Neural cell (in vitro differentiated cells): ENCODE results near the gene CACNA1A. TPM values are rescaled to one million over a fixed set of nuclear protein-coding genes. Genes with fewer than 3 reads are reported as not detected.

ENCODE experiments used
- H2AFZ ChIP-seq: fragments of 200-600, 300-800 bp; sonication (generic), shearing (Covaris generic); 2 replicates; pipeline ENCODE4 v1.6.0; 2014; ENCODE audit warnings: low read depth, mild to moderate bottlenecking, antibody characterized with exemption, low read length, moderate library complexity
- H3F3A ChIP-seq: fragments of 200-600 bp; shearing (Covaris generic); 2 replicates; pipeline ENCODE4 v1.6.1; 2016; ENCODE audit warnings: mild to moderate bottlenecking, moderate library complexity, mixed read lengths, antibody characterized with exemption, low read length; ENCODE audit not compliant: insufficient read depth, poor library complexity, severe bottlenecking
- H3K27ac ChIP-seq: fragments of 200-600, 300-800 bp; sonication (generic), shearing (Covaris generic); 2 replicates; pipeline ENCODE4 v1.5.1; 2014; ENCODE audit warnings: mild to moderate bottlenecking, low read length, moderate library complexity
- H3K27me3 ChIP-seq: fragments of 300-800, 200-600 bp; sonication (generic), shearing (Covaris generic); 2 replicates; pipeline ENCODE4 v1.6.0; 2014; ENCODE audit warnings: mild to moderate bottlenecking, low read depth, low read length, moderate library complexity; ENCODE audit not compliant: insufficient read depth
- H3K36me3 ChIP-seq: fragments of 300-800, 200-600 bp; sonication (generic), shearing (Covaris generic); 2 replicates; pipeline ENCODE4 v1.5.1; 2014; ENCODE audit warnings: mild to moderate bottlenecking, antibody characterized with exemption, low read length, moderate library complexity; ENCODE audit not compliant: insufficient read depth
- H3K4me2 ChIP-seq: fragments of 300-800, 200-600 bp; sonication (generic), shearing (Covaris generic); 2 replicates; pipeline ENCODE4 v1.6.0; 2014; ENCODE audit warnings: mild to moderate bottlenecking, low read length
- H3K4me3 ChIP-seq: fragments of 300-800, 200-600 bp; sonication (generic), shearing (Covaris generic); 2 replicates; pipeline ENCODE4 v1.5.1; 2014; ENCODE audit warnings: mild to moderate bottlenecking, low read length, moderate library complexity
- H3K79me2 ChIP-seq: fragments of 200-600 bp; shearing (Covaris generic); replicated peaks from 2 replicates; pipeline ENCODE4 v1.6.0; 2014; ENCODE audit warnings: mild to moderate bottlenecking, low read length, moderate library complexity; ENCODE audit not compliant: insufficient read depth
- H3K9ac ChIP-seq: fragments of 300-800, 200-600 bp; sonication (generic), shearing (Covaris generic); 2 replicates; pipeline ENCODE4 v1.6.1; 2016; ENCODE audit warnings: mild to moderate bottlenecking, low read length, mixed read lengths
- H3K9me2 ChIP-seq: fragments of 200-600 bp; shearing (Covaris generic); 2 replicates; pipeline ENCODE4 v1.6.1; 2016; ENCODE audit warnings: mild to moderate bottlenecking, low read length, mixed read lengths; ENCODE audit not compliant: insufficient read depth
- H3K9me3 ChIP-seq: fragments of 200-600, 300-800 bp; sonication (generic), shearing (Covaris generic); 2 replicates; pipeline ENCODE4 v1.6.1; 2016; ENCODE audit warnings: mild to moderate bottlenecking, mixed run types, low read length, moderate library complexity, mixed read lengths
- H4K20me1 ChIP-seq: fragments of 200-600 bp; shearing (Covaris generic); 2 replicates; pipeline ENCODE4 v1.6.1; 2016; ENCODE audit warnings: mild to moderate bottlenecking, mixed run types; ENCODE audit not compliant: insufficient read depth
- CTCF ChIP-seq: fragments of 450-650 bp; IDR thresholded peaks from 2 replicates; pipeline ENCODE4 v1.5.1; 2014; ENCODE audit warnings: antibody characterized with exemption, mild to moderate bottlenecking, moderate library complexity; ENCODE audit not compliant: poor library complexity, severe bottlenecking
- EP300 ChIP-seq: fragments of 450-650 bp; conservative IDR thresholded peaks from 2 replicates; pipeline ENCODE4 v1.6.1; 2014; ENCODE audit warnings: antibody characterized with exemption, mild to moderate bottlenecking, moderate library complexity; ENCODE audit not compliant: poor library complexity, severe bottlenecking
- EZH2 ChIP-seq: fragments of 200-600, 300-800 bp; shearing (Covaris generic), sonication (generic); IDR thresholded peaks from 2 replicates; pipeline ENCODE4 v1.6.1; 2014; ENCODE audit warnings: antibody characterized with exemption, low read length, borderline replicate concordance, mild to moderate bottlenecking; ENCODE audit not compliant: insufficient read depth, poor library complexity, severe bottlenecking
- MXI1 ChIP-seq: fragments of 450-650 bp; conservative IDR thresholded peaks from 2 replicates; pipeline ENCODE4 v1.6.1; 2014; ENCODE audit warnings: antibody characterized with exemption, mild to moderate bottlenecking; ENCODE audit not compliant: poor library complexity, severe bottlenecking
- POLR2AphosphoS5 ChIP-seq: IDR thresholded peaks from 2 replicates; pipeline ENCODE4 v1.6.1; 2012
- RAD21 ChIP-seq: fragments of 450-650 bp; conservative IDR thresholded peaks from 2 replicates; pipeline ENCODE4 v1.6.1; 2014; ENCODE audit warnings: antibody characterized with exemption, mild to moderate bottlenecking, moderate library complexity
- SMC3 ChIP-seq: fragments of 450-650 bp; conservative IDR thresholded peaks from 2 replicates; pipeline ENCODE4 v1.6.1; 2014; ENCODE audit warnings: antibody characterized with exemption, mild to moderate bottlenecking, moderate library complexity; ENCODE audit not compliant: poor library complexity
- TAF1 ChIP-seq: IDR thresholded peaks from 2 replicates; pipeline ENCODE4 v1.6.1; 2012; ENCODE audit warnings: low read depth
- polyA plus RNA-seq: library from polyadenylated mRNA; depleted of rRNA; stranded (reverse); fragments of >200 nt; gene quantifications from 2 replicates; pipeline ENCODE4 v1.2.3, GENCODE V29; 2014

Gene CACNA1A
- polyA plus RNA-seq, 1 donor from 2014 or later, result 6.9 TPM

GRCh38 chr19:13225085-13225484 is 281.2 kb downstream of the CACNA1A start:
- H3K9me3 ChIP-seq, result no peaks in the 10 kb centered on the region
- TF ChIP-seq MXI1 (no peak), RAD21 (no peak), EZH2 (no peak), CTCF (no peak), EP300 (no peak), SMC3 (no peak), POLR2AphosphoS5 (no peak)
- no peaks in the 10 kb centered on the region for H3K27me3 ChIP-seq
- H3K27ac ChIP-seq, result no peak overlapping the region
- H2AFZ ChIP-seq, result no peak overlapping the region
- no peaks in the 10 kb centered on the region for H3F3A ChIP-seq
- no peak overlapping the region for H3K9ac ChIP-seq
- H3K4me2 ChIP-seq, result no peak overlapping the region
- H3K79me2 ChIP-seq, result no peaks in the 10 kb centered on the region
- H3K36me3 ChIP-seq, result peaks cover 5% of the 10 kb centered on the region
- H3K4me3 ChIP-seq, result no peak overlapping the region
- no peaks in the 10 kb centered on the region for H3K9me2 ChIP-seq
- H4K20me1 ChIP-seq, result no peaks in the 10 kb centered on the region

- H4K20me1 ChIP-seq, result no peaks in the 10 kb centered on the region
- no peaks in the 10 kb centered on the region for H3F3A ChIP-seq
- no peak overlapping the region for H3K9ac ChIP-seq
- H3K4me2 ChIP-seq, result no peak overlapping the region
- no peak overlapping the region for H2AFZ ChIP-seq
- TF ChIP-seq EZH2, result no peak
- no peak for TF ChIP-seq SMC3
- TF ChIP-seq TAF1, result no peak
- H3K9me2 ChIP-seq, result no peaks in the 10 kb centered on the region
- H3K27me3 ChIP-seq, result no peaks in the 10 kb centered on the region
- no peaks in the 10 kb centered on the region for H3K9me3 ChIP-seq
- H3K27ac ChIP-seq, result no peak overlapping the region
- H3K36me3 ChIP-seq, result no peaks in the 10 kb centered on the region
- H3K4me3 ChIP-seq, result no peak overlapping the region
- no peaks in the 10 kb centered on the region for H3K79me2 ChIP-seq
Observed at GRCh38 chr19:13220847-13221246, 285.4 kb downstream of the CACNA1A start.

GRCh38 chr19:13215572-13216380 is 290.5 kb downstream of the CACNA1A start:
- Histone ChIP-seq H3K4me2 (no peak overlapping the region), H3K79me2 (no peaks in the 10 kb centered on the region), H3K27me3 (no peaks in the 10 kb centered on the region), H3K9me2 (no peaks in the 10 kb centered on the region), H2AFZ (no peak overlapping the region), H3K9me3 (no peaks in the 10 kb centered on the region), H3K36me3 (no peaks in the 10 kb centered on the region), H3K27ac (no peak overlapping the region), H3F3A (no peaks in the 10 kb centered on the region), H3K9ac (no peak overlapping the region), H4K20me1 (no peaks in the 10 kb centered on the region), H3K4me3 (no peak overlapping the region)
- no peak for TF ChIP-seq POLR2AphosphoS5
- no peak for TF ChIP-seq SMC3
- no peak for TF ChIP-seq RAD21
- no peak for TF ChIP-seq EZH2
- no peak for TF ChIP-seq TAF1
- TF ChIP-seq MXI1, result no peak
- TF ChIP-seq CTCF, result no peak
- no peak for TF ChIP-seq EP300
